IPS DF 19.7 (cell line): ENCODE data around the gene CLBA1.
"Not testable (repeated sequence)": the region's sequence is repeated elsewhere in the genome, so short reads cannot be mapped to it uniquely, and the experiment has no call there.

Experiments
- DNase-seq: peaks from one replicate; pipeline ENCODE4 v3.0.0-alpha.2; 2013; ENCODE audit warnings: low read depth, low spot score

Gene CLBA1

DNA sequence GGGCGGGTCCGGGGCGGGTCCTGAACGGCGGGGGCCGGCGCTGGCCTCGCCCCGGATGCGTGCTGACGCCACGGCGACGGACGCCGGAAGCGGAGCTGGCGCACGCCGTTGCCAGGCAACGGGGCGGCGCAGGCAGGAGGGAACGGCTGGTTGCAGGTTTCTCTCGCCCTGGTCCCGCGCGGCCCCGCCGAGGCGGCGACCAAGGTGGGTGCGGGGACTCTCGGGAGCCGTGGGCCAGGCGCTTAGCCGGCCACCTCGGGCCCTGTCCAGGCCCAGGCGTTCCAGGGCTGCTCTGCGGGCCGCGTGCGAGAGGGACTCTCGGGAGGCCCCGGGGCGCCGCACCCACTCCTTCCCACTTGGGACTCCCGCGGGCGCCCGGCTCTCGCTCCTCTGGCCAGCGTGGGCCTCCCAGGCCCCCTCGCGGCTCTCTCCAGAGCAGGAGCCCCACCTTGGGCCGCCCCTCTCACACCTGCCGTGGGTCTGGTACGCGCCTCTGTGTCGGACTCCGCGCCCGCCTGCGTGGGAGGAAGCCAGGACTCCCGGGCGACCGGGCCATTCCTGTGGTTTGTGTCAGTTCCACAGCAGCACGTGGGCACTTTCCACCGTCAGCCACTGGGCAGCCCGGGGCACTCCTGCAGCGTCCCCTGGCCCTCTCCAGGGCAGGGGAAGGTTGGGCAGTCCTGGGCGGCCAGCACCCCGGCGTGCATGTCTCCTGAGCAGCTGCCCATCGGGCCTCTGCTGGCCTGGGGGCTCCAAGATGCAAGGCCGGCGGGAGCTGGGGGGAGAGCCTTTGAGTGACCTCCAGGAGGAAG, at the start of gene CLBA1:
TSS of gene CLBA1 (plus strand) at position 114 of the 812 bp plus-strand sequence. CDS start at position 758, 644 bp downstream.
- no peak for DNase-seq

DNA sequence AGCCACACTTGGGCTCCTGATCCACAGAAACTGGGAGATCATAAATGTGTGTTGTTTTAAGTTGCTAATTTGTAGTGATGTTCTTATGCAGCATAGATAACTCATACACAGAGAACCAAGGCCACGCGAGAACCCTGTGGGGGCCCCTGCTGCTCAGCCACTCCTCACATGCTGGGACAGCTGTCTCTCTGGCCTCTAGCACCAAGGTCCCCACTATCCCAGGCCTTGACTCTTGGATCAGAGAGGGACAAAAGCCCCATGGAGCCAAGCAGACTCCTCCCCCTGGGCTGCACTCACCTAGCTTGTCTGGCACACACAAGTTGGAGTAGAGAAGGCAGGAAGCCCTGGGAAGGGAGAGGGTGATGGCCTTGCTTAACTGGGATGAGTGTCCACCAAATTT, 49.6 kb upstream of the CLBA1 start:
- no peak for DNase-seq

DNA sequence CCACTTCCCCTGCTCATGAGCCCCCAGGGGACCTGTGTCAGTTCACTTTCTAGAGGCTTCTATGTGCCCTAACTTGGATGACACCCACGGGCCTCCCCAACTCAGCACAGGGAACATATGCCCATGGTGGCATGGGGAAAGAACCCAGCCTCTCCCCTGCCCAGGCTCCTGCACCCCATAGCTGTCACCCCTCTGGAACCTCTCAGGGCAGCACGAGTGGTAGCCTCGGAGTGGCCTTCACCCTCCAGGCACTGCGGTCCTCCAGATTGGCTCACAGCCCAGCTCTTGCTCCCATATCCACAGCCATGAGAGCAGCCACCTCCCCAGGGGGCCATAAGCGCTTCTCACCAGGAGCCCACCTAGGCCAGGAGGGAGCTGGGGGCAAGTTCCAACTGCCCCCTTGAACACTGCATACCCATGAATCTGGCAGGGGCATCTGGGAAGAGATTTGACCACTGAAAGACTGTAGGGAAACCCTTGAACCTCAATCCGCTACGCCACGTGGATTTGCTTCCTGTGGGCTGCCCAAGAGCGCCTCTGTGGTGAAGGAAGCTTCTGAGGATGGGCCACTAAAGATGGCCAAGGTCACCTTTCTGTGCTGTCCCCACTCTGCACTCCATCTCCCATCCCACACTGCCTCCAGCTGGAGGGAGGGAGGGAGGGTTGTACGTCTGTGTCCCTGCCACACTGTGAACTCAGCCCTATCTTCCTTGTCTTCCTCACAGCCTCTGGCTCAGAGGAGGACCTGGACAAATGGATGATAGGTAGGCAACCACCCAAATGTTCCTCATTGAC, 49.0 kb upstream of the CLBA1 start:
- no peak for DNase-seq

DNA sequence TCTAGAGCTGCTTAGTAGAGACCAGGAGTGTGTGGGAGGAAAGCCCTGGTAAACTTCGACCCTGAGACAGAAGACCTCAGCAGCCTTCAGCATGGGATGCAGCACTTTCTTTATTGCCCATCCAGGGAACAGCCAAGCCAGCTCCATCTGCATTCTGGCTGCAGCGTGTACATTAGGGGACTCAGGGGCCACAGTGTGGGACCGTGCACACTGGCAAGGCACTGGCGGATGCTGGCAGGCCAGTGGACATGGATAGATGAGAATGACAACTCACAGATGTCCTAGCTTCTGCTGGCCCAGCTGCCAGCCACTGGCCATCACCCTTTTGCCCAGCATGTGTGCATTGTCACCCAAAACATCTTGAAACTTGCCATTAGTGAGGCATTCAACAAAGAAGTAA, 48.4 kb upstream of the CLBA1 start:
- DNase-seq: no peak

DNA sequence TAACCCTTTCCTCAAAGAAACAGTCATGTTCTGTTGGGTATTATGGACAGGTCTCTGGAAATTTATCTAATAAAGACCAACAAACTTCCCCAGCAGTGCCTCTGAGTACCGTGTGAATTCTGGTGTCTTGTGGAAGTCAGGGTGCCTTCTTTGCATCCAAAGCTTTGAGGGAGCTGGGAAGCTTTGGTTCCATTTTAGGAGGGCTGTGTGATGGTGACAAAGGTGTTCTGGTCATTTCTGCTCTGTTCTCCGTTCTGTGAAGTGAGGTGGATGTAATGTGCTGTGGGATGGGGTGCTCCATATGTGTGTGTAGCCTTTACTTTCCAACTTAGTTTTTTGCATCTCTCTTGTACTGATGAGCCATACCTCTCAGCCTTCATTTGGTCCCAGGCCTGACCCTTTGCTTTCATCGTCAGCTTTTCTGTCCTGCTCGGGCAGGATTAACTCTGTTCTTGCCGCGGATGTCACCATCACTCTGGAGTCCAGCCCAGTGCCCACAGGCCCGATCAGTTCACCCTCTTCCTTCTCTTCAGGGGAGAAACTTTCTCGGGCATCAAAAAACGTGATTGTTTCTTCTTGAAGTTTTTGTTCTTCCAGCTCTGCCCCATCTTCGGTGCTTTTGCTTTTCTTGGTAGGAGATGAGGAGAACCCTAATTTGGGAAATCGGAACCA, 47.8 kb upstream of the CLBA1 start:
- DNase-seq: no peak

DNA sequence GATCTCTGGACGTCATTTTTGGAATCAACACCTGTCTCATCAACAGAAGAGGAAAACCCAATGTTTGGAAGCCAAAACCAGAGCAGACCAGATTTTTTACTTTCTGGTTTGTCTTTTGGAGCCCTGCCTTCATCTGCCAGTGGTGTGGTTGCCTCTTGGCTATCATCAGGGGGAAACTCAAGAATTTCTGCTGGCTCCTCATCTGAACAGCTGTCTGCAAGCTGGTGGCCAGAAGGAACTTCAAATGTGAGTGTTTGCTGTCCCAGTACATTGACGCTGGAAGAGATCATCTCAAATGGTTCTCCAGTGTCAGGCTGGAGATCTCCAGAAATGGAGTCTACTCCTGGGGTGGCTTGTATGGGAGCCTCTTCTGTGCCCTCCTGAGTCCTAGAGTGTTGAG, 47.2 kb upstream of the CLBA1 start:
- no peak for DNase-seq

DNA sequence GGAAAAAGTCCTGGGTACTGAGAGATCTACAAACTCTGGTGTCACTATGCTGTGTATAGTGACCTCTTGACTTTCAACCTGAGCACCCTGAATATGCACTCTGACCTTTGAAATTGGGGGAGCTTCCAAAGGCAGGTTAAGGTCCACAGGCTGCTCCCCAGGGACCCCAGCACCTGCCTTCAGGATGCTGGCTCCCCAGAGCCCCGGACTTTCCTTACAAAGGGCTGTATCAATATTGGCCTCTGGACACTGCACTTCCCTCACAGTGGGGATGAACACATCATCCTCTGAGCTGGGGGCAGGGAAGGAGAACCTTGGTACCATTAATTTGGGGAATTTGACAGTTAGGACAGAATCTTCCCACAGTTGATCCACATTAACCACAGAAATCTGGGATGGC, 46.6 kb upstream of the CLBA1 start:
- no peak for DNase-seq

DNA sequence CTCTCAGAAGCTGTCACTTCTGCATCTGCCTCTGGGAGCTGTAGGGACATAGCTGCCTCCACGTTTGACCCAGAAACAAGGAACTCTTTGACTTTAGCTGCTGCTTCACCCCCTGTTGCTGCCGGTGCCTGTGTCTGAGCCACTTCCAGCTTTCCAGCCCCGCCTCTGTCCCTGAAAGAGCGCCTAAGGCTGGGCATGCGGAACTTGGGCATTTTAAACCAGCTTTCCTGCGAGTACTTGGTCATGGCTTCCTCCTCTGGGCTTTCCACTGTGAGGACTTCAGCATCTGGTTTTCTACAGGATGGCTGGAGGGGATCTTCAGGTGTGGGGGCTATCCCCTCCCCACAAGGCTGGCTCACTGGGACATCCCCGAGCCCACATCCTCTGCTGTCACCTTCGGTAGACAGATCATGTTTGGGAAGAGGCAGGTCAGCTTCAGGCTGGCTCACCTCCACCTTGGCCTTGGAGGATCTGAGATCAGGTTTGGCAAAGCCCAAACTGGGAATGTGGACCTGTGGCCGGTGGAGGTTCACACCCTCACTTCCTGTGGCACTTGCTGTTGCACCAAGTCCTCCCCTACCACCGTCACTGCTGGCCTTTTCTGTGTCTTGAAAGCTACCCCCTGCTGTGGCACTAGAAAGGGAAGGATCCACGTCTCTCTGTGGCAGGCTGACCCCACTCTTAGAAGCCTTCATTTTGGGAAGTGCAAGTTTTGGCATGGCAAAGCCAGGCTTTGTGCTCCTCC, 45.8 kb upstream of the CLBA1 start:
- DNase-seq: no peak

DNA sequence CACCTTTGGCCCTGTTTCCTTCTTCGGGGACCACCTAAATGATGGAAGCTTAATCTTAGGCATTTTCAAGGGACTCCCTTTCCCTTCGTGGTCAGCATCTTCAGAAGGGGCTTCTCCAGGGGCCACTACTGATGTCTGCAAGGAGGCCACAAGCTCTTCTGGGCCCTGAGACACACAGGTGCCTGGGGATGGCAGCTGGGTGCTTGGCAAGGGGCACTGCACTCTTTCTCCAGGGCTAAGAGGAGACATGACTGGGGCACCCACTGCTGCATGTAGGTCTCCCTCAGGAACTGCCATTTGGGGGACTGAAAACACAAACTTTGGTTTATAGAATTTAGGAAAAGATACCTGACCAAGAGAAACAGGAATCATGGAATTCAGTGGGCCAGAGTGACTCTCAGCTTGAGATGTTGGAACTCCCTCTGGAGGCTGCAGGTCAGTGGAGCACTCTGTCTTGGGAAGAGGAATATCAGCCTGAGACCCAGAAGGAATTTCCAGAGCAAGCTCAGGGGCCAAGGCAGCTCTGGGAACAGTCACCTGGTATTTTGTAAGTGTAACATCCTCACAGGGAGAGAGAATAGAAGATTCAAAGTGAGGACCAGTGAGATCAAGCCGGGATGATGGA, 45.0 kb upstream of the CLBA1 start:
- no peak for DNase-seq

DNA sequence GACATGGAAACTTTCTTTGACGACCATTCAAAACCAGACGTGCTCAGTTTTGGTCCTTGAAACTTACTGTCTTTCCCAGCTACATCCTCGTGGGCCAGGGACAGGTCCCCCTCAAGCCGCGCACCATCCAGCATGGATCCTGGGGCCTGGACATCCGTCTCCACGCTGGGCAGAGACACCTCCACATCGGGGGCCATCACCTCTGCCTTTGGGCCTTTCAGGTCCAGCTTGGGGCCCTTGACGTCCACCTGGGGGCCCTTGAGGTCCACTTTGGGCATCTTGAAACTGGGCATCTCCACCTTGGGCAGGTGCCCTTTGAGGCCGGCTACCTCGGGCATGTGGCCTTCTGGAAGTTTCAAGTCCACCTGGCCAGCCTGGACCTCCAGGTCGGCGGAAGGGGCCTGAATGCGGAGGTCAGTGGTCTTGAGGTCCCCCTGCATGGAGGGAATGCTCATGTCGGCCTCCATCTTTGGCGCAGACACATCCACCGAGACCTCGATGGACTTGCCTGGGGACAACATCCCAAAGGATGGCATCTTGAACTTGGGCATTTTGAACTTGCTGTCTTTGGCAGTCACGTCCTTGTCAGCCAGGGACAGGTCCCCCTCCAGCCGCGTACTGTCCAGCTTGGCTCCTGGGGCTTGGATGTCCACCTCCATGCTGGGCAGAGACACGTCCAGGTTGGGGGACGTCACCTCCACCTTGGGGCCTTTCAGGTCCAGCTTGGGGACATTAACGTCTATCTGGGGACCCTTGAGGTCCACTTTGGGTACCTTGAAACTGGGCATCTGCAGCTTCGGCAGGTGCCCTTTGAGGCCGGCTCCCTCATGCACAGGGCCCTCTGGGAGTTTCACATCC, 43.9 kb upstream of the CLBA1 start:
- no peak for DNase-seq

DNA sequence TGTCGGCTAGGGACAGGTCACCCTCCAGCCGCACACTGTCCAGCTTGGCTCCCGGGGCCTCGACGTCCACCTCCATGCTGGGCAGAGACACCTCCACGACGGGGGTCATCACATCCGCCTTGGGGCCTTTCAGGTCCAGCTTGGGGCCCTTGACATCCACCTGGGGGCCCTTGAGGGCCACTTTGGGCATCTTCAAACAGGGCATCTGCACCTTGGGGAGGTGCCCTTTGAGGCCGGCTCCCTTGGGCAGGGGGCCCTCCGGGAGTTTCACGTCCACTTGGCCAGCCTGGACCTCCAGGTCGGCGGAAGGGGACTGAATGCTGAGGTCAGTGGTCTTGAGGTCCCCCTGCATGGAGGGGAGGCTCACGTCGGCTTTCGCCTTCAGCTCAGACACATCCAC, 43.0 kb upstream of the CLBA1 start:
- DNase-seq: no peak

DNA sequence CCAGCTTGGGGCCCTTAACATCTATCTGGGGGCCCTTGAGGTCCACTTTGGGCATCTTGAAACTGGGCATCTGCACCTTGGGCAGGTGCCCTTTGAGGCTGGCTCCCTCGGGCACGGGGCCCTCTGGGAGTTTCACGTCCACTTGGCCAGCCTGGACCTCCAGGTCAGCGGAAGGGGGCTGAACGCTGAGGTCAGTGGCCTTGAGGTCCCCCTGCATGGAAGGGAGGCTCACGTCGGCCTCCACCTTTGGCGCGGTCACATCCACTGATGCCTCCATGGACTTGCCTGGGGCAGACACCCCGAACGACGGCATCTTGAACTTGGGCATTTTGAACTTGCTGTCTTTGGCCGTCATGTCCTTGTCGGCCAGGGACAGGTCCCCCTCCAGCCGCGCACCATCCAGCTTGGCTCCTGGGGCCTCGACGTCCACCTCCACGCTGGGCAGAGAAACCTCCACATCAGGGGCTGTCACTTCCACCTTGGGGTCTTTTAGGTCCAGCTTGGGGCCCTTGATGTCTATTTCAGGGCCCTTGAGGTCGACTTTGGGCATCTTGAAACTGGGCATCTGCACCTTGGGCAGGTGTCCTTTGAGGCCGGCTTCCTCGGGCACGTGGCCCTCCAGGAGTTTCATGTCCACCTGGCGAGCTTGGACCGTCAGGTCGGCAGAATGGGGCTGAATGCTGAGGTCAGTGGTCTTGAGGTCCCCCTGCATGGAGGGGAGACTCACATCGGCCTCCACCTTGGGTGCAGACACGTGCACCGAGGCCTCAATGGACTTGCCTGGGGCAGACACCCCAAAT, 42.2 kb upstream of the CLBA1 start:
- DNase-seq: not testable (repeated sequence)

DNA sequence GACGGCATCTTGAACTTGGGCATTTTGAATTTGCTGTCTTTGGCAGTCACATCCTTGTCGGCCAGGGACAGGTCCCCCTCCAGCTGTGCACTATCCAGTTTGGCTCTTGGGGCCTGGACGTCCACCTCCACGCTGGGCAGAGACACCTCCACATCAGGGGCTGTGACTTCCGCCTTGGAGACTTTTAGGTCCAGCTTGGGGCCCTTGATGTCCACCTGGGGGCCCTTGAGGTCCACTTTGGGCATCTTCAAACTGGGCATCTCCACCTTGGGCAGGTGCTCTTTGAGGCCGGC, 41.6 kb upstream of the CLBA1 start:
- not testable (repeated sequence) for DNase-seq

DNA sequence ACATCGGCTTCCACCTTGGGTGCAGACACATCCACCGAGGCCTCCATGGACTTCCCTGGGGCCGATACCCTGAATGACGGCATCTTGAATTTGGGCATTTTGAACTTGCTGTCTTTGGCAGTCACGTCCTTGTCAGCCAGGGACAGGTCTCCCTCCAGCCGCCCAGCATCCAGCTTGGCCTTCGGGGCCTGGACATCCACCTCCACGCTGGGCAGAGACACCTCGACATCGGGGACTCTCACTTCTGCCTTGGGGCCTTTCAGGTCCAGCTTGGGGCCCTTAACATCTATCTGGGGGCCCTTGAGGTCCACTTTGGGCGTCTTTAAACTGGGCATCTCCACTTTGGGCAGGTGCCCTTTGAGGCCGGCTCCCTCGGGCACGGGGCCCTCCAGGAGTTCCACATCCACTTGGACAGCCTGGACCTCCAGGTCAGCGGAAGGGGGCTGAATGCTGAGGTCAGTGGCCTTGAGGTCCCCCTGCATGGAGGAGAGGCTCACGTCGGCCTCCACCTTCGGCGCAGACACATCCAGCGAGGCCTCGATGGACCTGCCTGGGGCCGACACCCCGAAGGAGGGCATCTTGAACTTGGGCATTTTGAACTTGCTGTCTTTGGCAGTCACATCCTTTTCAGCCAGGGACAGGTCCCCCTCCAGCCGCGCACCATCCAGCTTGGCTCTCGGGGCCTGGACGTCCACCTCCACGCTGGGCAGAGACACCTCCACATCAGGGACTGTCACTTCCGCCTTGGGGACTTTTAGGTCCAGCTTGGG, 41.0 kb upstream of the CLBA1 start:
- DNase-seq: not testable (repeated sequence)

DNA sequence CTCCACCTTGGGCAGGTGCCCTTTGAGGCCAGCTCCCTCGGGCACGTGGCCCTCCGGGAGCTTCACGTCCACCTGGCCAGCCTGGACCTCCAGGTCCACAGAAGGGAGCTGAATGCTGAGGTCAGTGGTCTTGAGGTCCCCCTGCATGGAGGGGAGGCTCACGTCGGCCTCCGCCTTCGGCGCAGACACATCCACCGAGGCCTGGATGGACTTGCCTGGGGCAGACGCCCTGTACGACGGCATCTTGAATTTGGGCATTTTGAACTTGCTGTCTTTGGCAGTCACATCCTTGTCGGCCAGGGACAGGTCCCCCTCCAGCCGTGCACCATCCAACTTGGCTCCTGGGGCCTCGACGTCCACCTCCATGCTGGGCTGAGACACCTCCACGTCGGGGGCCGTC, 40.3 kb upstream of the CLBA1 start:
- DNase-seq: not testable (repeated sequence)

DNA sequence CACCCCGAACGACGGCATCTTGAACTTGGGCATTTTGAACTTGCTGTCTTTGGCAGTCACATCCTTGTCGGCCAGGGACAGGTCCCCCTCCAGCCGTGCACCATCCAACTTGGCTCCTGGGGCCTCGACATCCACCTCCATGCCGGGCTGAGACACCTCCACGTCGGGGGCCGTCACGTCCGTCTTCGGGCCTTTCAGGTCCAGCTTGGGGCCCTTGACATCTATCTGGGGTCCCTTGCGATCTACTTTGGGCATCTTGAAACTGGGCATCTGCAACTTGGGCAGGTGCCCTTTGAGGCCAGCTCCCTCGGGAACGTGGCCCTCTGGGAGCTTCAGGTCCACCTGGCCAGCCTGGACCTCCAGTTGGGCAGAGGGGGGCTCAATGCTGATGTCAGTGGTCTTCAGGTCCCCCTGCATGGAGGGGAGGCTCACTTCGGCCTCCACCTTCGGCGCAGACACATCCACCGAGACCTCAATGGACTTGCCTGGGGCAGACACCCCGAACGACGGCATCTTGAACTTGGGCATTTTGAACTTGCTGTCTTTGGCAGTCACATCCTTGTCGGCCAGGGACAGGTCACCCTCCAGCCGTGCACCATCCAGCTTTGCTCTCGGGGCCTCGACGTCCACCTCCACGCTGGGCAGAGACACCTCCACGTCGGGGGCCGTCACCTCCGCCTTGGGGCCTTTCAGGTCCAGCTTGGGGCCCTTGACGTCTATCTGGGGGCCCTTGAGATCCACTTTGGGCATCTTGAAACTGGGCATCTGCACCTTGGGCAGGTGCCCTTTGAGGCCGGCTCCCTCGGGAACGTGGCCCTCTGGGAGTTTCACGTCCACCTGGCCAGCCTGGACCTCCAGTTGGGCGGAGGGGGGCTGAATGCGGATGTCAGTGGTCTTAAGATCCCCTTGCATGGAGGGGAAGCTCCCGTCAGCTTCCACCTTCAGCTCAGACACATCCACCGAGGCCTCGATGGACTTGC, 39.3 kb upstream of the CLBA1 start:
- not testable (repeated sequence) for DNase-seq

DNA sequence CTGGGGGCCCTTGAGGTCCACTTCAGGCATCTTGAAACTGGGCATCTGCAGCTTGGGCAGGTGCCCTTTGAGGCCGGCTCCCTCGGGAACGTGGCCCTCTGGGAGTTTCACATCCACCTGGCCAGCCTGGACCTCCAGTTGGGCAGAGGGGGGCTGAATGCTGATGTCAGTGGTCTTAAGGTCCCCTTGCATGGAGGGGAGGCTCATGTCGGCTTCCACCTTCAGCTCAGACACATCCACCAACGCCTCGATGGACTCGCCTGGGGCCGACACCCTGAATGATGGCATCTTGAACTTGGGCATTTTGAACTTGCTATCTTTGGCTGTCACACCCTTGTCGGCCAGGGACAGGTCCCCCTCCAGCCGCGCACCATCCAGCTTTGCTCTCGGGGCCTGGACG, 38.4 kb upstream of the CLBA1 start:
- not testable (repeated sequence) for DNase-seq
